Osteocyte (in vitro differentiated cells): ENCODE measurements around the gene CAMKK1. TPM values are rescaled to one million over a fixed set of nuclear protein-coding genes. Genes with fewer than 3 reads are reported as not detected.

Experiments used
- DNase-seq: peaks from one replicate; pipeline ENCODE4 v3.0.0; 2021; ENCODE audit warnings: mixed read lengths; ENCODE audit not compliant: unreplicated experiment; ENCODE audit errors: extremely low spot score
- H3K27ac Mint-ChIP-seq: one replicate; pipeline ENCODE4 v1.8.0; 2021; ENCODE audit warnings: mild to moderate bottlenecking, mixed read lengths; ENCODE audit not compliant: unreplicated experiment
- H3K27me3 Mint-ChIP-seq: one replicate; pipeline ENCODE4 v1.8.0; 2021; ENCODE audit warnings: mixed read lengths; ENCODE audit not compliant: unreplicated experiment
- H3K36me3 Mint-ChIP-seq: one replicate; pipeline ENCODE4 v1.8.0; 2021; ENCODE audit warnings: mixed read lengths; ENCODE audit not compliant: unreplicated experiment
- H3K4me1 Mint-ChIP-seq: one replicate; pipeline ENCODE4 v1.8.0; 2021; ENCODE audit warnings: mixed read lengths; ENCODE audit not compliant: unreplicated experiment
- H3K4me3 Mint-ChIP-seq: one replicate; pipeline ENCODE4 v1.8.0; 2021; ENCODE audit warnings: mild to moderate bottlenecking, moderate library complexity, mixed read lengths; ENCODE audit not compliant: unreplicated experiment
- H3K9me3 Mint-ChIP-seq: one replicate; pipeline ENCODE4 v1.8.0; 2021; ENCODE audit warnings: mixed read lengths; ENCODE audit not compliant: unreplicated experiment
- CTCF ChIP-seq: fragments of 200-600 bp; sonication (generic); IDR thresholded peaks from 2 replicates; pipeline ENCODE4 v1.5.0; 2021; ENCODE audit warnings: antibody characterized with exemption, mild to moderate bottlenecking, moderate library complexity
- total RNA-seq: library from RNA; stranded (reverse); gene quantifications from 2 replicates; pipeline ENCODE4 v1.2.1, GENCODE V29; 2021

The CAMKK1 gene
- total RNA-seq, 1 donor from 2014 or later = 1.3 TPM

GRCh38 chr17:3812284-3812683 lies 80.6 kb downstream of the CAMKK1 start:
- Mint-ChIP-seq H3K4me1 (no peaks in the 10 kb centered on the region), H3K9me3 (no peaks in the 10 kb centered on the region), H3K4me3 (no peak overlapping the region), H3K27me3 (no peaks in the 10 kb centered on the region), H3K36me3 (peaks cover 58% of the 10 kb centered on the region), H3K27ac (no peak overlapping the region)
- TF ChIP-seq CTCF = no peak
- no peak for DNase-seq

Other genes with a start within 250 kb of the CAMKK1 start
- gene TAX1BP3, start 224.5 kb downstream of the CAMKK1 start, total RNA-seq = 149 TPM in 2 replicates
- 37.0 and 43.8 TPM in 2 replicates for gene EMC6, start 224.2 kb downstream of the CAMKK1 start, total RNA-seq
- 0.34 and 0.43 TPM in 2 replicates for gene P2RX5, start 196.9 kb downstream of the CAMKK1 start, total RNA-seq
- 1.9 and 2.6 TPM in 2 replicates for gene HASPIN, start 169.2 kb downstream of the CAMKK1 start, total RNA-seq
- 24.5 and 25.3 TPM in 2 replicates for gene ITGAE, start 91.9 kb downstream of the CAMKK1 start, total RNA-seq
- gene NCBP3, start 46.8 kb downstream of the CAMKK1 start, total RNA-seq = 44.4 and 45.8 TPM in 2 replicates
- not detected in 2 replicates for gene P2RX1, start 23.4 kb upstream of the CAMKK1 start, total RNA-seq
- not detected in 2 replicates for gene ATP2A3, start 71.4 kb upstream of the CAMKK1 start, total RNA-seq
- 47.1 and 52.0 TPM in 2 replicates for gene ZZEF1, start 250.0 kb upstream of the CAMKK1 start, total RNA-seq